PC-3 (cell line): ENCODE measurements around the gene VTA1. TPM values are rescaled to one million over a fixed set of nuclear protein-coding genes. Genes with fewer than 3 reads are reported as not detected.

Source experiments
- ATAC-seq: fragments of 200-7000 bp; cut with Tn5 transposase; 2 replicates; pipeline ENCODE4 v1.9.1; 2020; ENCODE audit warnings: mild to moderate bottlenecking, moderate library complexity
- BruUV-seq: library from RNA; stranded (reverse); fragments of 400-500 nt; replicated peaks from 2 replicates; lab custom pipeline; 2021; lab: Mats Ljungman, UMichigan
- CTCF ChIA-PET: fragments of 300-600 bp; sonication (Branson Sonifier 250); formaldehyde crosslinking; loops from one replicate; lab custom pipeline; 2022; ENCODE audit warnings: antibody characterized with exemption; lab: Charles Lee
- POLR2A ChIA-PET: fragments of 300-600 bp; sonication (Branson Sonifier 250); formaldehyde crosslinking; loops from one replicate; lab custom pipeline; 2022; ENCODE audit warnings: antibody characterized with exemption; ENCODE audit not compliant: unreplicated experiment; lab: Charles Lee
- DNase-seq: peaks from one replicate; pipeline ENCODE4 v3.0.0-alpha.2; 2015
- H2AFZ ChIP-seq: fragments of 300-600 bp; sonication (generic); 2 replicates; pipeline ENCODE4 v1.6.0; 2016; ENCODE audit warnings: antibody characterized with exemption, low read length
- H3F3A ChIP-seq: fragments of 300-600 bp; sonication (generic); one replicate; pipeline ENCODE4 v1.6.0; 2017; ENCODE audit warnings: antibody characterized with exemption, low read length, control low read depth, mild to moderate bottlenecking; ENCODE audit not compliant: unreplicated experiment
- H3K27ac ChIP-seq: fragments of 300-600 bp; sonication (generic); 2 replicates; pipeline ENCODE4 v1.5.1; 2016; ENCODE audit warnings: mild to moderate bottlenecking, low read length
- H3K27me3 ChIP-seq: fragments of 300-600 bp; sonication (generic); 2 replicates; pipeline ENCODE4 v1.6.1; 2016; ENCODE audit warnings: low read length, mixed read lengths
- H3K36me3 ChIP-seq: fragments of 300-600 bp; sonication (generic); 2 replicates; pipeline ENCODE4 v1.6.1; 2016; ENCODE audit warnings: low read depth, mixed run types, low read length, mixed read lengths
- H3K4me1 ChIP-seq: fragments of 300-600 bp; sonication (generic); 2 replicates; pipeline ENCODE4 v1.5.1; 2016; ENCODE audit warnings: low read length; ENCODE audit not compliant: insufficient read depth
- H3K4me2 ChIP-seq: fragments of 300-600 bp; sonication (generic); 2 replicates; pipeline ENCODE4 v1.6.0; 2016; ENCODE audit warnings: low read length
- H3K4me3 ChIP-seq: fragments of 300-600 bp; sonication (generic); 2 replicates; pipeline ENCODE4 v1.5.1; 2016; ENCODE audit warnings: mild to moderate bottlenecking, low read length, mixed read lengths
- H3K79me2 ChIP-seq: fragments of 300-600 bp; sonication (generic); 2 replicates; pipeline ENCODE4 v1.6.1; 2017; ENCODE audit warnings: low read length, mixed read lengths
- H3K9ac ChIP-seq: fragments of 300-600 bp; sonication (generic); 2 replicates; pipeline ENCODE4 v1.6.0; 2016; ENCODE audit warnings: mild to moderate bottlenecking, low read length
- H3K9me2 ChIP-seq: fragments of 300-600 bp; sonication (generic); replicated peaks from 2 replicates; pipeline ENCODE4 v1.6.1; 2016; ENCODE audit warnings: mixed run types, low read length, mixed read lengths
- H3K9me3 ChIP-seq: fragments of 300-600 bp; sonication (generic); 2 replicates; pipeline ENCODE4 v1.6.1; 2016; ENCODE audit warnings: low read length, mixed read lengths
- H4K20me1 ChIP-seq: fragments of 300-600 bp; sonication (generic); 2 replicates; pipeline ENCODE4 v1.6.1; 2016; ENCODE audit warnings: low read length, mixed read lengths
- CTCF ChIP-seq: fragments of 300-600 bp; sonication (generic); conservative IDR thresholded peaks from 2 replicates; pipeline ENCODE4 v1.5.1; 2017; ENCODE audit warnings: antibody characterized with exemption, low read depth, mild to moderate bottlenecking, low read length
- EZH2 ChIP-seq: fragments of 300-600 bp; sonication (generic); IDR thresholded peaks from one replicate; pipeline ENCODE4 v1.6.1; 2017; ENCODE audit warnings: antibody characterized with exemption, mild to moderate bottlenecking, low read length; ENCODE audit not compliant: unreplicated experiment
- EZH2phosphoT487 ChIP-seq: fragments of 300-600 bp; sonication (generic); IDR thresholded peaks from 2 replicates; pipeline ENCODE4 v1.6.1; 2018; ENCODE audit warnings: mild to moderate bottlenecking, antibody characterized with exemption, low read length, borderline replicate concordance
- intact Hi-C: fragments of 100-400 bp; cut with micrococcal nuclease; formaldehyde crosslinking; loops from 2 replicates; pipeline ENCODE4 v1.9.0; 2023
- total RNA-seq: library from RNA; depleted of rRNA; stranded (reverse); fragments of >200 nt; gene quantifications from 2 replicates; pipeline ENCODE4 v1.2.3, GENCODE V29; 2014

The VTA1 gene
- total RNA-seq, 1 experiment from 2014 or later, result 38.6 TPM

GRCh38 chr6:142173980-142174379 is 26.9 kb downstream of the VTA1 start:
- H3K36me3 ChIP-seq, result peaks cover 23% of the 10 kb centered on the region

GRCh38 chr6:142174703-142175102 is 27.6 kb downstream of the VTA1 start:
- DNase-seq (no peak), ATAC-seq (no peak)
- no peaks in the 10 kb centered on the region for H4K20me1 ChIP-seq
- no peaks in the 10 kb centered on the region for H3K79me2 ChIP-seq
- no peak overlapping the region for H3K4me2 ChIP-seq
- H3K4me1 ChIP-seq, result no peaks in the 10 kb centered on the region
- H3K27ac ChIP-seq, result no peak overlapping the region
- no peaks in the 10 kb centered on the region for H3K27me3 ChIP-seq
- H3F3A ChIP-seq, result no peaks in the 10 kb centered on the region
- H3K9me3 ChIP-seq, result no peaks in the 10 kb centered on the region
- no peak overlapping the region for H3K9ac ChIP-seq
- POLR2A ChIA-PET, result no interaction called here
- TF ChIP-seq EZH2phosphoT487 (no peak), EZH2 (no peak), CTCF (no peak)
- H3K9me2 ChIP-seq, result no peaks in the 10 kb centered on the region
- no peak overlapping the region for H2AFZ ChIP-seq
- CTCF ChIA-PET, result no interaction called here
- H3K4me3 ChIP-seq, result no peak overlapping the region
- no TSS peak for BruUV-seq
- peaks cover 23% of the 10 kb centered on the region for H3K36me3 ChIP-seq
- intact Hi-C loops, result no loop called here

More at GRCh38 chr6:142173980-142174379, 26.9 kb downstream of the VTA1 start:
- H3K79me2 ChIP-seq, result no peaks in the 10 kb centered on the region
- no peaks in the 10 kb centered on the region for H3K4me1 ChIP-seq
- ChIA-PET POLR2A (no interaction called here), CTCF (no interaction called here)
- no peaks in the 10 kb centered on the region for H3K9me3 ChIP-seq
- H4K20me1 ChIP-seq, result no peaks in the 10 kb centered on the region
- H3K4me2 ChIP-seq, result no peak overlapping the region
- DNase-seq (no peak), ATAC-seq (no peak)
- no peak overlapping the region for H3K27ac ChIP-seq
- no peak overlapping the region for H3K4me3 ChIP-seq
- H3K27me3 ChIP-seq, result no peaks in the 10 kb centered on the region
- H3F3A ChIP-seq, result no peaks in the 10 kb centered on the region
- no peak overlapping the region for H2AFZ ChIP-seq
- no peaks in the 10 kb centered on the region for H3K9me2 ChIP-seq
- no peak overlapping the region for H3K9ac ChIP-seq
- TF ChIP-seq CTCF, result no peak
- no peak for TF ChIP-seq EZH2
- TF ChIP-seq EZH2phosphoT487, result no peak
- intact Hi-C loops, result no loop called here
- BruUV-seq, result no TSS peak

GRCh38 chr6:142178129-142178528 is 31.1 kb downstream of the VTA1 start:
- Histone ChIP-seq H3K9ac (no peak overlapping the region), H2AFZ (no peak overlapping the region), H3K4me1 (no peaks in the 10 kb centered on the region), H3K9me3 (no peaks in the 10 kb centered on the region), H3F3A (no peaks in the 10 kb centered on the region), H3K4me3 (no peak overlapping the region), H3K79me2 (no peaks in the 10 kb centered on the region), H3K36me3 (peaks cover 16% of the 10 kb centered on the region), H3K27me3 (no peaks in the 10 kb centered on the region), H4K20me1 (no peaks in the 10 kb centered on the region), H3K9me2 (no peaks in the 10 kb centered on the region), H3K27ac (no peak overlapping the region), H3K4me2 (no peak overlapping the region)
- no TSS peak for BruUV-seq
- ChIA-PET POLR2A (no interaction called here), CTCF (no interaction called here)
- intact Hi-C loops, result no loop called here
- no peak for DNase-seq
- TF ChIP-seq EZH2 (no peak), EZH2phosphoT487 (no peak), CTCF (no peak)
- no peak for ATAC-seq
